IPS-18a (cell line): Measurements from ENCODE around the gene CMIP.

Experiments
- H3K27ac ChIP-seq: one replicate; pipeline ENCODE4 v1.5.1; 2013; ENCODE audit warnings: low read length
- H3K27me3 ChIP-seq: one replicate; pipeline ENCODE4 v1.6.1; 2013; ENCODE audit warnings: mild to moderate bottlenecking, low read length; ENCODE audit not compliant: control insufficient read depth, insufficient read depth
- H3K36me3 ChIP-seq: one replicate; pipeline ENCODE4 v1.6.1; 2013; ENCODE audit warnings: low read depth, low read length; ENCODE audit not compliant: control insufficient read depth
- H3K4me1 ChIP-seq: one replicate; pipeline ENCODE4 v1.6.1; 2013; ENCODE audit warnings: low read depth, low read length; ENCODE audit not compliant: control insufficient read depth
- H3K4me3 ChIP-seq: one replicate; pipeline ENCODE4 v1.5.1; 2013; ENCODE audit warnings: low read length
- H3K9ac ChIP-seq: one replicate; pipeline ENCODE4 v1.6.1; 2013; ENCODE audit warnings: mild to moderate bottlenecking, low read length, moderate library complexity
- H3K9me3 ChIP-seq: one replicate; pipeline ENCODE4 v1.6.1; 2013; ENCODE audit warnings: low read depth, low read length; ENCODE audit not compliant: control insufficient read depth

Gene CMIP

GRCh38 chr16:81458827-81459598 lies 14.4 kb downstream of the CMIP start:
- Histone ChIP-seq H3K9me3 (no peaks in the 10 kb centered on the region), H3K36me3 (no peaks in the 10 kb centered on the region), H3K4me3 (no peak overlapping the region), H3K4me1 (peaks cover 5% of the 10 kb centered on the region), H3K27ac (no peak overlapping the region), H3K27me3 (no peaks in the 10 kb centered on the region), H3K9ac (no peak overlapping the region)

- no peaks in the 10 kb centered on the region for H3K9me3 ChIP-seq
- H3K9ac ChIP-seq, result no peak overlapping the region
- H3K36me3 ChIP-seq, result no peaks in the 10 kb centered on the region
- no peaks in the 10 kb centered on the region for H3K27me3 ChIP-seq
- no peak overlapping the region for H3K4me3 ChIP-seq
- peaks cover 5% of the 10 kb centered on the region for H3K4me1 ChIP-seq
- H3K27ac ChIP-seq, result no peak overlapping the region
Measured at GRCh38 chr16:81460075-81460474, 15.5 kb downstream of the CMIP start.

- Histone ChIP-seq H3K27ac (no peak overlapping the region), H3K4me3 (no peak overlapping the region), H3K9ac (no peak overlapping the region), H3K4me1 (peaks cover 9% of the 10 kb centered on the region), H3K36me3 (no peaks in the 10 kb centered on the region), H3K27me3 (no peaks in the 10 kb centered on the region), H3K9me3 (no peaks in the 10 kb centered on the region)
Measured at GRCh38 chr16:81461243-81461642, 16.6 kb downstream of the CMIP start.

GRCh38 chr16:81461766-81462165 lies 17.2 kb downstream of the CMIP start:
- Histone ChIP-seq H3K4me3 (no peak overlapping the region), H3K9ac (no peak overlapping the region), H3K27ac (no peak overlapping the region), H3K36me3 (no peaks in the 10 kb centered on the region), H3K27me3 (no peaks in the 10 kb centered on the region), H3K4me1 (peaks cover 9% of the 10 kb centered on the region), H3K9me3 (no peaks in the 10 kb centered on the region)

- no peaks in the 10 kb centered on the region for H3K36me3 ChIP-seq
- no peak overlapping the region for H3K4me3 ChIP-seq
- H3K27ac ChIP-seq, result no peak overlapping the region
- H3K9ac ChIP-seq, result no peak overlapping the region
- peaks cover 9% of the 10 kb centered on the region for H3K4me1 ChIP-seq
- no peaks in the 10 kb centered on the region for H3K27me3 ChIP-seq
- no peaks in the 10 kb centered on the region for H3K9me3 ChIP-seq
Measured at GRCh38 chr16:81462683-81463082, 18.1 kb downstream of the CMIP start.

GRCh38 chr16:81463296-81463890 lies 18.8 kb downstream of the CMIP start:
- Histone ChIP-seq H3K27me3 (no peaks in the 10 kb centered on the region), H3K4me1 (peaks cover 4% of the 10 kb centered on the region), H3K4me3 (no peak overlapping the region), H3K9me3 (no peaks in the 10 kb centered on the region), H3K36me3 (no peaks in the 10 kb centered on the region), H3K9ac (no peak overlapping the region), H3K27ac (no peak overlapping the region)

GRCh38 chr16:81464279-81464678 lies 19.7 kb downstream of the CMIP start:
- H3K27me3 ChIP-seq, result no peaks in the 10 kb centered on the region
- no peaks in the 10 kb centered on the region for H3K9me3 ChIP-seq

GRCh38 chr16:81465375-81465943 lies 20.9 kb downstream of the CMIP start:
- Histone ChIP-seq H3K9me3 (no peaks in the 10 kb centered on the region), H3K27me3 (no peaks in the 10 kb centered on the region), H3K36me3 (no peaks in the 10 kb centered on the region), H3K4me1 (peaks cover 4% of the 10 kb centered on the region), H3K4me3 (no peak overlapping the region), H3K9ac (no peak overlapping the region), H3K27ac (no peak overlapping the region)

More at GRCh38 chr16:81464279-81464678, 19.7 kb downstream of the CMIP start:
- Histone ChIP-seq H3K36me3 (no peaks in the 10 kb centered on the region), H3K27ac (no peak overlapping the region), H3K4me3 (no peak overlapping the region), H3K4me1 (peaks cover 4% of the 10 kb centered on the region), H3K9ac (no peak overlapping the region)

- peaks cover 4% of the 10 kb centered on the region for H3K4me1 ChIP-seq
Measured at GRCh38 chr16:81466356-81466980, 21.9 kb downstream of the CMIP start.

GRCh38 chr16:81467072-81467471 lies 22.5 kb downstream of the CMIP start:
- Histone ChIP-seq H3K4me1 (peaks cover 4% of the 10 kb centered on the region), H3K9me3 (no peaks in the 10 kb centered on the region), H3K36me3 (peaks cover 8% of the 10 kb centered on the region), H3K4me3 (no peak overlapping the region), H3K9ac (no peak overlapping the region), H3K27ac (no peak overlapping the region), H3K27me3 (no peaks in the 10 kb centered on the region)

More at GRCh38 chr16:81466356-81466980, 21.9 kb downstream of the CMIP start:
- Histone ChIP-seq H3K4me3 (no peak overlapping the region), H3K36me3 (peaks cover 8% of the 10 kb centered on the region), H3K9ac (no peak overlapping the region), H3K9me3 (no peaks in the 10 kb centered on the region), H3K27ac (no peak overlapping the region), H3K27me3 (no peaks in the 10 kb centered on the region)

- peaks cover 8% of the 10 kb centered on the region for H3K36me3 ChIP-seq
- peaks cover 4% of the 10 kb centered on the region for H3K4me1 ChIP-seq
- H3K9ac ChIP-seq, result no peak overlapping the region
- H3K4me3 ChIP-seq, result no peak overlapping the region
- H3K27ac ChIP-seq, result no peak overlapping the region
- no peaks in the 10 kb centered on the region for H3K27me3 ChIP-seq
- H3K9me3 ChIP-seq, result no peaks in the 10 kb centered on the region
Measured at GRCh38 chr16:81467815-81468214, 23.2 kb downstream of the CMIP start.
